Sigmoid colon (tissue), 7 donors: ENCODE measurements around the gene SAA1. TPM values are rescaled to one million over a fixed set of nuclear protein-coding genes. Genes with fewer than 3 reads are reported as not detected.

Experiments
- DNase-seq: peaks from one replicate; pipeline ENCODE4 v3.0.0-alpha.2; 2019
- H3K27ac ChIP-seq, 4 donors: fragments of 200-600 bp; sonication (generic); one replicate each; pipeline ENCODE4 v1.5.1; 2016 to 2019; ENCODE audit warnings: mild to moderate bottlenecking in 1 of 4
- H3K27me3 ChIP-seq, 3 donors: fragments of 200-600 bp; sonication (generic); one replicate each; pipeline ENCODE4 v1.5.1; 2019; ENCODE audit warnings: mild to moderate bottlenecking in 1 of 3
- H3K36me3 ChIP-seq, 4 donors: fragments of 200-600 bp; sonication (generic); one replicate each; pipeline ENCODE4 v1.5.1; 2016 to 2019
- H3K4me1 ChIP-seq, 4 donors: fragments of 200-600 bp; sonication (generic); one replicate each; pipeline ENCODE4 v1.5.1; 2017 to 2019
- H3K4me3 ChIP-seq, 4 donors: fragments of 200-600 bp; sonication (generic); one replicate each; pipeline ENCODE4 v1.5.1; 2017 to 2019; ENCODE audit warnings: mild to moderate bottlenecking in 2 of 4, moderate library complexity in 1 of 4
- H3K9me3 ChIP-seq, 4 donors: fragments of 200-600 bp in 3 of 4; sonication (generic) in 3 of 4; one replicate each; pipeline versions ENCODE4 v1.5.1 to v1.6.1; 2013 to 2019
- EP300 ChIP-seq, 4 donors: sonication (generic); formaldehyde crosslinking; IDR thresholded peaks; one replicate each; pipeline ENCODE4 v1.6.1; 2017; ENCODE audit warnings: antibody characterized with exemption in 4 of 4
- POLR2A ChIP-seq, 2 donors: fragments of 450-650 bp; IDR thresholded peaks; one replicate each; pipeline ENCODE4 v1.6.1; 2016; ENCODE audit warnings: antibody characterized with exemption in 2 of 2, mild to moderate bottlenecking in 2 of 2, moderate library complexity in 2 of 2
- POLR2AphosphoS5 ChIP-seq, 4 donors: sonication (generic); formaldehyde crosslinking; IDR thresholded peaks; one replicate each; pipeline ENCODE4 v1.6.1; 2017; ENCODE audit warnings: antibody characterized with exemption in 4 of 4
- WGBS, 2 donors: extraction: QIAGEN DNeasy Blood & Tissue Kit; methylation state at CpG; one replicate each; pipeline ENCODE4 v1.1.7; 2013; 5-methylcytosine and 5-hydroxymethylcytosine counted together
- intact Hi-C: fragments of 100-400 bp; cut with DNase I; formaldehyde crosslinking; loops from one replicate; pipeline ENCODE4 v1.15.1; 2023
- polyA plus RNA-seq, 3 donors: library from polyadenylated mRNA; stranded (reverse); fragments of 200-250 nt; gene quantifications; one replicate each; pipeline ENCODE4 v1.2.3, GENCODE V29; 2013
- small RNA-seq, 3 donors: library from RNA; depleted of rRNA; stranded (forward); fragments of <200 nt; gene quantifications; one replicate each; pipeline ENCODE3, GENCODE V24; 2016
- total RNA-seq, 4 donors: library from RNA; depleted of rRNA; stranded (reverse); fragments of >200 nt; gene quantifications; one replicate each; pipeline ENCODE4 v1.1.0, GENCODE V29; 2016
- TF ChIP-seq, protein P1 (sequence below), 4 experiments: fragments of 450-650 bp in 3 of 4; fragments of 200-600 bp in 1 of 4; IDR thresholded peaks; one replicate each; pipeline ENCODE4 v1.5.1; 2016 to 2019; ENCODE audit warnings: antibody characterized with exemption in 4 of 4, mild to moderate bottlenecking in 3 of 4, moderate library complexity in 2 of 4
- donor health status: healthy with polysubstance abuse.
- donor health status: Bipolar disorder and iron deficiency.
- donor health status: healthy.

SAA1 gene
- total and polyA plus RNA-seq, 7 donors, result 1.6 to 250 (median 8.5) TPM; not detected in 1

DNA sequence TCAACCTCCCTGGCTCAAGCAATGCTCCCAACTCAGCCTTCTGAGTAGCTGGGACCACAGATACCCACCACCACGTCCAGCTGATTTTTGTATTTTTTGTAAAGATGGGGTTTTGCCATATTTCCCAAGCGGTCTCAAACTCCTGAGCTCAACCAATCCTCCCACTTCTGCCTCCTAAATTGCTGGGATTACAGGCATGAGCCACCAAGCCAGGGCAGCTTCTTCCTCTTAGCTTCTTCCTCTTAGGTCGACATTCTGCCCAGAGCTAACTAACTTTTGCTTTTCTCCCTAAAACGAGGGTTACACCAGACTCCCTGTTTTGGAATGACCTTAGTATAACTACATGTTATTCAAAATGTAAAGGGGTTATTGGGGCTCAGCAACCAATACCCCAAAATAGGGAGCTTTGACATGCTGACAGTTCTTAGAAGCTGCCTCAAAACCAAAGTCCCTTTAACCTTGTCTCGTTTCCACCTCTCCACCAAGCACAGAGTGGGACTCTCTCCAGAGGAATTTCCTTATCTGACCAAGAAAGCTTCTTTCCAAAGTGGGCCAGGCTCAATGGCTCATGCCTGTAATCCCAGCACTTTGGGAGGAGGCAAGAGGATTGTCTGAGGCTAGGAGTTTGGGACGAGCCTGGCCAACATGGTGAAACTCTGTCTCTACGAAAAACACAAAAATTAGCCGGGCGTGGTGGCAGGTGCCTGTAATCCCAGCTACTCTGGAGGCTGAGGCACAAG is 48.9 kb downstream of the SAA1 start:
- 91 to 93% methylated on average over 9 of the region's 9 CpGs for WGBS, 2 donors
- no peak for DNase-seq
- peaks cover 0 to 22% (median 5%) of the 10 kb centered on the region in 4 donors for H3K36me3 ChIP-seq
- TF ChIP-seq POLR2A (IDR thresholded peaks at IDR 0.05) (no peak), POLR2AphosphoS5 (IDR thresholded peaks at IDR 0.05) (no peak), EP300 (IDR thresholded peaks at IDR 0.05) (no peak)
- TF ChIP-seq, protein P1, sequence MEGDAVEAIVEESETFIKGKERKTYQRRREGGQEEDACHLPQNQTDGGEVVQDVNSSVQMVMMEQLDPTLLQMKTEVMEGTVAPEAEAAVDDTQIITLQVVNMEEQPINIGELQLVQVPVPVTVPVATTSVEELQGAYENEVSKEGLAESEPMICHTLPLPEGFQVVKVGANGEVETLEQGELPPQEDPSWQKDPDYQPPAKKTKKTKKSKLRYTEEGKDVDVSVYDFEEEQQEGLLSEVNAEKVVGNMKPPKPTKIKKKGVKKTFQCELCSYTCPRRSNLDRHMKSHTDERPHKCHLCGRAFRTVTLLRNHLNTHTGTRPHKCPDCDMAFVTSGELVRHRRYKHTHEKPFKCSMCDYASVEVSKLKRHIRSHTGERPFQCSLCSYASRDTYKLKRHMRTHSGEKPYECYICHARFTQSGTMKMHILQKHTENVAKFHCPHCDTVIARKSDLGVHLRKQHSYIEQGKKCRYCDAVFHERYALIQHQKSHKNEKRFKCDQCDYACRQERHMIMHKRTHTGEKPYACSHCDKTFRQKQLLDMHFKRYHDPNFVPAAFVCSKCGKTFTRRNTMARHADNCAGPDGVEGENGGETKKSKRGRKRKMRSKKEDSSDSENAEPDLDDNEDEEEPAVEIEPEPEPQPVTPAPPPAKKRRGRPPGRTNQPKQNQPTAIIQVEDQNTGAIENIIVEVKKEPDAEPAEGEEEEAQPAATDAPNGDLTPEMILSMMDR (IDR thresholded peaks at IDR 0.05), result no peak
- H3K4me1 ChIP-seq, result peaks cover 0 to 13% (median 6%) of the 10 kb centered on the region in 4 donors
- intact Hi-C loops, result no loop called here
- no peak overlapping the region for H3K27ac ChIP-seq
- no peaks in the 10 kb centered on the region for H3K27me3 ChIP-seq
- no peaks in the 10 kb centered on the region for H3K9me3 ChIP-seq
- no peak overlapping the region for H3K4me3 ChIP-seq

DNA sequence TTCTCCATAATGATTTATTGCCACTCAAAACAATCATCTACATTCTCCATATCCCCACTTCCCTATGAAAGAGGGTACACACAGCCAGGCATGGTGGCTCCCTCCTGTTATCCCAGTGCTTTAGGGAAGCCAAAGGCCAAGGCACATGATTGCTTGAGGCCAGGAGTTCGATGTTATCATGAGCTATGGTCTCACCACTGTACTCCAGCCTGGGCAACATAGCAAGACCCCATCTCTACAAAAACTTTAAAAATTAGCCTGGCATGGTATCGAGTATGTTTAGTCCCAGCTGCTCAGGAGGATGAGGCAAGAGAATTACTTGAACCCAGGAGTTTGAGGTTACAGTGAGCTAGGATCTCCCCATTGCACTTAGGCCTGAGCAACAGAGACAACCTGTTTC is 49.8 kb downstream of the SAA1 start:
- Histone ChIP-seq H3K9me3 (no peaks in the 10 kb centered on the region), H3K4me3 (no peak overlapping the region), H3K27me3 (no peaks in the 10 kb centered on the region), H3K36me3 (peaks cover 0 to 12% (median 0%) of the 10 kb centered on the region in 4 donors), H3K4me1 (peaks cover 0 to 22% (median 10%) of the 10 kb centered on the region in 4 donors), H3K27ac (no peak overlapping the region)
- TF ChIP-seq POLR2AphosphoS5 (IDR thresholded peaks at IDR 0.05) (no peak), EP300 (IDR thresholded peaks at IDR 0.05) (no peak), POLR2A (IDR thresholded peaks at IDR 0.05) (no peak)
- TF ChIP-seq, protein P1 (IDR thresholded peaks at IDR 0.05), result no peak
- no peak for DNase-seq
- 95 to 98% methylated on average over 2 of the region's 2 CpGs for WGBS, 2 donors
- intact Hi-C loops, result no loop called here

DNA sequence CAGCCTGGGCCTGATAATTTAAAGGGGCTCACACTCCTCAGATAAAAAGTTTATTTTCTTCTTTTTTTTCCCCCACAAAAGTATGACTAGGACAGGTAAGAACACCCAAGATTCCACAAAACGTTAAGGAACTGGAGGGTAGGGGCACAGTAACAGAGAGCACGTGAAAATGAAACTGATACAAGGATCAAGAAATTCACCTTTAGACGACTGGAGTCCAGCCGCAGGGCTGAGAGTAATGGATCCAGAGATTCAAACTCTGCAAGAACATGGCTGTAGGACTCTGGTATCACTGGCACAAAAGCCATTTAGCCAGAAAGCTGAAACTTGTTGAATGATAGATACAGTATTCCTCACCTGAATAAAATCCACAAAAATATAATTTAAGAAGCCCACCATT is 51.5 kb downstream of the SAA1 start:
- no peaks in the 10 kb centered on the region for H3K27me3 ChIP-seq
- intact Hi-C loops, result no loop called here
- H3K4me3 ChIP-seq, result no peak overlapping the region
- no peak overlapping the region for H3K27ac ChIP-seq
- peaks cover 0 to 10% (median 0%) of the 10 kb centered on the region in 4 donors for H3K36me3 ChIP-seq
- DNase-seq, result no peak
- peaks cover 0 to 29% (median 17%) of the 10 kb centered on the region in 4 donors for H3K4me1 ChIP-seq
- no peaks in the 10 kb centered on the region for H3K9me3 ChIP-seq
- WGBS, 2 donors, result 92 to 94% methylated on average over 4 of the region's 4 CpGs
- no peak for TF ChIP-seq EP300 (IDR thresholded peaks at IDR 0.05)
- TF ChIP-seq, protein P1 (IDR thresholded peaks at IDR 0.05), result no peak
- no peak for TF ChIP-seq POLR2AphosphoS5 (IDR thresholded peaks at IDR 0.05)
- no peak for TF ChIP-seq POLR2A (IDR thresholded peaks at IDR 0.05)

Small RNA genes within 50 kb of the gene (small RNA-seq; reads per million reads assigned to genes)
- gene RNA5SP333 (0 reads per million in 3 donors), gene RNA5SP334 (0 reads per million in 3 donors)

Other genes starting within 250 kb of the SAA1 start
- 1 to 10 TPM in 1 of 4 donors, under 1 TPM in 3; 0.28 to 1.2 (median 0.34) TPM for gene TPH1, start 220.0 kb upstream of the SAA1 start, total RNA-seq
- 1 to 10 TPM in 2 of 3 donors, under 1 TPM in 1; 0.79 to 4.6 (median 3.6) TPM for gene TPH1, start 220.0 kb upstream of the SAA1 start, polyA plus RNA-seq
- 10 to 100 TPM in 2 of 4 donors, 1 to 10 TPM in 2; 8.7 to 14.4 (median 11.0) TPM for gene SAAL1, start 160.2 kb upstream of the SAA1 start, total RNA-seq
- 10 to 100 TPM in 2 of 3 donors, 1 to 10 TPM in 1; 7.2 to 12.7 (median 11.5) TPM for gene SAAL1, start 160.2 kb upstream of the SAA1 start, polyA plus RNA-seq
- not detected for gene MRGPRX3, start 133.7 kb upstream of the SAA1 start, total RNA-seq
- not detected for gene MRGPRX3, start 133.7 kb upstream of the SAA1 start, polyA plus RNA-seq
- not detected for gene MRGPRX4, start 93.4 kb upstream of the SAA1 start, total RNA-seq
- gene MRGPRX4, start 93.4 kb upstream of the SAA1 start, polyA plus RNA-seq, result not detected
- not detected for gene SAA4, start 29.5 kb upstream of the SAA1 start, total RNA-seq
- under 1 TPM in 1 of 3 donors, not detected in 2; 0.93 TPM for gene SAA4, start 29.5 kb upstream of the SAA1 start, polyA plus RNA-seq
- gene SAA2, start 17.6 kb upstream of the SAA1 start, total RNA-seq, result 10 to 100 TPM in 1 of 4 donors, under 1 TPM in 1, not detected in 2; 0.41 to 10.3 TPM
- gene SAA2, start 17.6 kb upstream of the SAA1 start, polyA plus RNA-seq, result 10 to 100 TPM in 1 of 3 donors, 1 to 10 TPM in 1, not detected in 1; 7.8 to 69.2 TPM
- gene HPS5, start 55.9 kb downstream of the SAA1 start, total RNA-seq, result 10 to 100 TPM; 17.7 to 28.5 (median 23.0) TPM
- 1 to 10 TPM; 4.2 to 9.7 (median 4.2) TPM for gene HPS5, start 55.9 kb downstream of the SAA1 start, polyA plus RNA-seq
- gene GTF2H1, start 56.3 kb downstream of the SAA1 start, total RNA-seq, result 10 to 100 TPM; 50.2 to 61.0 (median 52.6) TPM
- 10 to 100 TPM; 22.9 to 27.0 (median 22.9) TPM for gene GTF2H1, start 56.3 kb downstream of the SAA1 start, polyA plus RNA-seq
- 100 to 1,000 TPM; 326 to 507 (median 346) TPM for gene LDHA, start 128.3 kb downstream of the SAA1 start, total RNA-seq
- gene LDHA, start 128.3 kb downstream of the SAA1 start, polyA plus RNA-seq, result 100 to 1,000 TPM; 503 to 668 (median 517) TPM
- not detected for gene LDHC, start 146.1 kb downstream of the SAA1 start, total RNA-seq
- gene LDHC, start 146.1 kb downstream of the SAA1 start, polyA plus RNA-seq, result 1 to 10 TPM in 2 of 3 donors, not detected in 1; 2.4 to 4.9 TPM
- not detected for gene LDHAL6A, start 189.6 kb downstream of the SAA1 start, total RNA-seq
- under 1 TPM in 1 of 3 donors, not detected in 2; 0.04 TPM for gene LDHAL6A, start 189.6 kb downstream of the SAA1 start, polyA plus RNA-seq